Natural killer cell (primary cell): ENCODE results near the gene ARMS2. TPM values are rescaled to one million over a fixed set of nuclear protein-coding genes. Genes with fewer than 3 reads are reported as not detected.

Source experiments
- ATAC-seq, 3 donors: fragments of 150-1000 bp in 2 of 3; fragments of 200-7000 bp in 1 of 3; cut with Tn5 transposase; 1 replicate in 1 of 3; 2 replicates in 2 of 3; pipeline ENCODE4 v1.10.0; 2021; ENCODE audit warnings: mild to moderate bottlenecking in 2 of 3, moderate library complexity in 2 of 3
- DNase-seq, 2 donors: peaks; one replicate each; pipeline versions ENCODE4 v3.0.0 to v3.0.0-alpha.2; 2013 to 2021; ENCODE audit warnings: mixed read lengths in 1 of 2
- H3K27ac ChIP-seq: one replicate; pipeline ENCODE4 v1.5.1; 2013; ENCODE audit warnings: mild to moderate bottlenecking, low read length
- H3K27me3 ChIP-seq: one replicate; pipeline ENCODE4 v1.6.1; 2013; ENCODE audit warnings: low read length; ENCODE audit not compliant: control insufficient read depth, insufficient read depth
- H3K36me3 ChIP-seq: one replicate; pipeline ENCODE4 v1.6.1; 2013; ENCODE audit warnings: low read length; ENCODE audit not compliant: control insufficient read depth, insufficient read depth
- H3K4me1 ChIP-seq: one replicate; pipeline ENCODE4 v1.6.1; 2013; ENCODE audit warnings: low read length; ENCODE audit not compliant: control insufficient read depth, insufficient read depth
- H3K4me3 ChIP-seq: one replicate; pipeline ENCODE4 v1.5.1; 2013; ENCODE audit warnings: low read length
- H3K9me3 ChIP-seq: one replicate; pipeline ENCODE4 v1.6.1; 2013; ENCODE audit warnings: low read length; ENCODE audit not compliant: control insufficient read depth, insufficient read depth
- H3K27ac Mint-ChIP-seq, 2 donors: one replicate each; pipeline ENCODE4 v1.8.0; 2022; ENCODE audit warnings: mild to moderate bottlenecking in 2 of 2, mixed read lengths in 2 of 2, moderate library complexity in 1 of 2
- H3K27me3 Mint-ChIP-seq, 2 donors: one replicate each; pipeline ENCODE4 v1.8.0; 2022; ENCODE audit warnings: low read depth in 2 of 2, mixed read lengths in 2 of 2
- H3K36me3 Mint-ChIP-seq: one replicate; pipeline ENCODE4 v1.8.0; 2022; ENCODE audit warnings: mixed read lengths
- H3K4me1 Mint-ChIP-seq, 2 donors: one replicate each; pipeline ENCODE4 v1.8.0; 2022; ENCODE audit warnings: mixed read lengths in 2 of 2
- H3K4me3 Mint-ChIP-seq: one replicate; pipeline ENCODE4 v1.8.0; 2022; ENCODE audit warnings: mild to moderate bottlenecking, moderate library complexity, mixed read lengths
- H3K9me3 Mint-ChIP-seq, 2 donors: one replicate each; pipeline ENCODE4 v1.8.0; 2022; ENCODE audit warnings: mixed read lengths in 2 of 2
- WGBS: methylation state at CpG from one replicate; pipeline ENCODE4 v1.1.7; 2013; ENCODE audit warnings: missing lambda C conversion rate; ENCODE audit not compliant: insufficient coverage; 5-methylcytosine and 5-hydroxymethylcytosine counted together
- intact Hi-C: fragments of 100-400 bp; cut with micrococcal nuclease; formaldehyde crosslinking; loops from one replicate; pipeline ENCODE4 v1.14.2; 2022
- total RNA-seq, 4 donors: library from RNA; stranded (reverse); fragments of 120-200 nt in 1 of 4; gene quantifications; one replicate each; pipeline versions ENCODE4 v1.2.3 to v1.2.4, GENCODE V29; 2013 to 2022
- TF ChIP-seq, protein P1 (sequence below): fragments of 200-600 bp; IDR thresholded peaks from one replicate; pipeline ENCODE4 v1.8.0; 2022; ENCODE audit warnings: antibody characterized with exemption

Gene ARMS2
- total RNA-seq, 3 donors from 2014 or later (not counting 1 experiment from before 2014, with no cell fraction given), result not detected

DNA sequence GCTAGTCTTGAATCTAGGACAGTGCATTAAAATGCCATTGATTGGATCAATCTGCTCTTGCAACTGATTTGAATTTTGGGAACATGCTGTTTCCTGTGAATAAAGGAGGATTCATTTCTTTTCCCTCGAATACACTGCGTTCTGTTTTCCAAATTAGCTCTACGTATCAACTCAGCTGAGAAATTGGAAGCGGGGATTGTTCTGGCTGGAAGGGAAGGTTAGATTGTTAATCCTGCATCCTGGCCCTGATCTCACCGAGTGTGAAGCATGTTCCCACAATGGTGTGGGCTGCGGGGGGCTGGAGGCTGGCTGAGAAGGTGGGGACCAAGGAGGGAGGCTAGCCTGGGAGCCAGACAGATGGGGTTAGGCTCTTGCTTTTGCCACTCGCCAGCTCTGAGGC, 24.5 kb downstream of the ARMS2 start:
- Mint-ChIP-seq H3K27me3 (peaks cover 24 to 27% of the 10 kb centered on the region in 2 donors), H3K4me1 (peaks cover 5 to 6% of the 10 kb centered on the region in 2 donors), H3K9me3 (no peaks in the 10 kb centered on the region), H3K4me3 (no peak overlapping the region), H3K36me3 (no peaks in the 10 kb centered on the region), H3K27ac (no peak overlapping the region)
- WGBS, result 92% methylated on average over 7 of the region's 7 CpGs
- TF ChIP-seq, protein P1, sequence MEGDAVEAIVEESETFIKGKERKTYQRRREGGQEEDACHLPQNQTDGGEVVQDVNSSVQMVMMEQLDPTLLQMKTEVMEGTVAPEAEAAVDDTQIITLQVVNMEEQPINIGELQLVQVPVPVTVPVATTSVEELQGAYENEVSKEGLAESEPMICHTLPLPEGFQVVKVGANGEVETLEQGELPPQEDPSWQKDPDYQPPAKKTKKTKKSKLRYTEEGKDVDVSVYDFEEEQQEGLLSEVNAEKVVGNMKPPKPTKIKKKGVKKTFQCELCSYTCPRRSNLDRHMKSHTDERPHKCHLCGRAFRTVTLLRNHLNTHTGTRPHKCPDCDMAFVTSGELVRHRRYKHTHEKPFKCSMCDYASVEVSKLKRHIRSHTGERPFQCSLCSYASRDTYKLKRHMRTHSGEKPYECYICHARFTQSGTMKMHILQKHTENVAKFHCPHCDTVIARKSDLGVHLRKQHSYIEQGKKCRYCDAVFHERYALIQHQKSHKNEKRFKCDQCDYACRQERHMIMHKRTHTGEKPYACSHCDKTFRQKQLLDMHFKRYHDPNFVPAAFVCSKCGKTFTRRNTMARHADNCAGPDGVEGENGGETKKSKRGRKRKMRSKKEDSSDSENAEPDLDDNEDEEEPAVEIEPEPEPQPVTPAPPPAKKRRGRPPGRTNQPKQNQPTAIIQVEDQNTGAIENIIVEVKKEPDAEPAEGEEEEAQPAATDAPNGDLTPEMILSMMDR, result no peak
- DNase-seq, result no peak
- Histone ChIP-seq H3K4me3 (no peak overlapping the region), H3K27ac (no peak overlapping the region), H3K9me3 (no peaks in the 10 kb centered on the region), H3K27me3 (no peaks in the 10 kb centered on the region), H3K4me1 (no peaks in the 10 kb centered on the region), H3K36me3 (no peaks in the 10 kb centered on the region)
- intact Hi-C loops, result no loop called here
- ATAC-seq, result no peak

DNA sequence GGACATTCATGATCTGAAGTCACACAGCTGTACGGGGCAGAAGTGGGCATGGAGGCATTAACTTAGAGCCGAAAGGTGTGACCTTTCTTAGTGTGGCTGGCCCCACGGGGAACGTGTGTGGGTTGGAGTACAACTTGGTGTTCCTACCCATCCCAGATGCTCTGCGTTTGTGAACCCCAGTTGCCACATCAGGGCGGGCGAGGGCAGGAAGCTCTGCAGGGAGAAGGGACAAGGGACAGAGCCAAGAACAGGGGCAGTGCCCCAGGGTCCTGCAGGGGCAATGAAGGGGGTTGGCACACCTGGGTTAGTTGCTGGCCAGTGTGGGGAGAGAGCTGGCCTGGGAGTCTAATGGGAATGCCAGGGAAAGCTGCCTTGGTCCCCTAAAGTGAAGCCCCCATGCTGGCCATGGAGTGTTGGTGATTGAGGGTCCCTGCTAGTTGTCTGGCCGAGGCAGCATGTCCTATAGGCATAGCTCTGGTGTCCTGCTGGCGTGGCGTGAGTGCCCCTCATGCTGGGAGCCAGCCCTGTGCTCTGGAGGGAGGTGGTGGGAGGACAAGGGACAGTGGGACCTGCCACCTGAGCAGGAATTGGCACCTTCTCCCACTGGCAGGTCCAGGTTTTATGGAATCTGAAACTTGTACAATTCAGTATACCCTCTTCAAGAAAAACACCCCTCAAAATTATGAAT, 25.8 kb downstream of the ARMS2 start:
- intact Hi-C loops, result no loop called here
- no peak overlapping the region for H3K4me3 Mint-ChIP-seq
- H3K4me1 Mint-ChIP-seq, result no peaks in the 10 kb centered on the region
- Histone ChIP-seq H3K36me3 (no peaks in the 10 kb centered on the region), H3K9me3 (no peaks in the 10 kb centered on the region), H3K27me3 (no peaks in the 10 kb centered on the region), H3K4me3 (no peak overlapping the region), H3K4me1 (no peaks in the 10 kb centered on the region), H3K27ac (no peak overlapping the region)
- no peak for DNase-seq
- TF ChIP-seq, protein P1, result no peak
- ATAC-seq, result no peak
- H3K9me3 Mint-ChIP-seq, result no peaks in the 10 kb centered on the region
- H3K27ac Mint-ChIP-seq, result no peak overlapping the region
- WGBS, result 87% methylated on average over 10 of the region's 10 CpGs
- no peaks in the 10 kb centered on the region for H3K36me3 Mint-ChIP-seq
- peaks cover 18 to 30% of the 10 kb centered on the region in 2 donors for H3K27me3 Mint-ChIP-seq

DNA sequence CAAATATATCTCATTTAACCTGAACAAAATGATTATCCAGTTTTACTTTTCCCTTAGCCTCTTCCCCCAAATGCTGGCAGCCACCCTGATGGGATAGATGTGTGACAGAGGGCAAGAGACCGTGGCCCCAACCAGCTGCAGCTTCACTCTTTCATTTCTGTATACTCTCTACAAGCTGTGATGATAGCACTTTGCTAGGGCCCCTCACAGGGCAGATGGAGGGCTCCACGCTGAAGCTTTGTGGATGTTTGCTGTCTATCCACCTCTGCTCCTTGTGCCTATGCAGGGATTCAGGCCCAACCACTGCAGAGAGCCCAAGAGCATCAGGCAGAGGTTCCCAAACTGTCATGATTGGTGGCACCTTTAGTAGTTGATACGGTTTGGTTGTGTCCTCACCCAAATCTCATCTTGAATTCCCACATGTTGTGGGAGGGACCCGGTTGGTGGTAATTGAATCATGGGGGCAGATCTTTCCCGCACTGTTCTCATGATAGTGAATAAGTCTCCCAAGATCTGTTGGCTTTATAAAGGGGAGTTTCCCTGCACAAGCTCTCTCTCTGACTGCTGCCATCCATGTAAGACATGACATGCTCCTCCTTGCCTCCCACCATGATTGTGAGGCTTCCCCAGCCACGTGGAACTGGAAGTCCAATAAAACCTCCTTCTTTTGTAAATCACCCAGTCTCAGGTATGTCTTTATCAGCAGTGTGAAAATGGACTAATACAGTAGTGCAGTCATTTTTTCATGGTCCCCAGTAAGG, 27.0 kb downstream of the ARMS2 start:
- Mint-ChIP-seq H3K4me1 (no peaks in the 10 kb centered on the region), H3K27ac (no peak overlapping the region), H3K27me3 (peaks cover 14 to 33% of the 10 kb centered on the region in 2 donors), H3K9me3 (no peaks in the 10 kb centered on the region), H3K36me3 (no peaks in the 10 kb centered on the region), H3K4me3 (no peak overlapping the region)
- H3K36me3 ChIP-seq, result no peaks in the 10 kb centered on the region
- intact Hi-C loops, result no loop called here
- DNase-seq (no peak), ATAC-seq (no peak)
- H3K27me3 ChIP-seq, result no peaks in the 10 kb centered on the region
- WGBS, result 82% methylated on average over 4 of the region's 6 CpGs
- no peaks in the 10 kb centered on the region for H3K9me3 ChIP-seq
- H3K4me1 ChIP-seq, result no peaks in the 10 kb centered on the region
- TF ChIP-seq, protein P1, result no peak
- H3K27ac ChIP-seq, result no peak overlapping the region
- H3K4me3 ChIP-seq, result no peak overlapping the region
